IPS-18c (cell line): ENCODE results near the gene BOD1.

Experiments
- H3K4me3 ChIP-seq: 2 replicates; pipeline ENCODE4 v1.7.0; 2013; ENCODE audit warnings: low read depth, mild to moderate bottlenecking, low read length, moderate library complexity; ENCODE audit not compliant: insufficient read depth
- H3K9me3 ChIP-seq: one replicate; pipeline ENCODE4 v1.6.1; 2013; ENCODE audit warnings: mild to moderate bottlenecking, low read length, moderate library complexity; ENCODE audit not compliant: control insufficient read depth, insufficient read depth

The BOD1 gene

GRCh38 chr5:173570321-173571090 lies 45.9 kb downstream of the BOD1 start:
- Histone ChIP-seq H3K4me3 (no peak overlapping the region), H3K9me3 (no peaks in the 10 kb centered on the region)

DNA sequence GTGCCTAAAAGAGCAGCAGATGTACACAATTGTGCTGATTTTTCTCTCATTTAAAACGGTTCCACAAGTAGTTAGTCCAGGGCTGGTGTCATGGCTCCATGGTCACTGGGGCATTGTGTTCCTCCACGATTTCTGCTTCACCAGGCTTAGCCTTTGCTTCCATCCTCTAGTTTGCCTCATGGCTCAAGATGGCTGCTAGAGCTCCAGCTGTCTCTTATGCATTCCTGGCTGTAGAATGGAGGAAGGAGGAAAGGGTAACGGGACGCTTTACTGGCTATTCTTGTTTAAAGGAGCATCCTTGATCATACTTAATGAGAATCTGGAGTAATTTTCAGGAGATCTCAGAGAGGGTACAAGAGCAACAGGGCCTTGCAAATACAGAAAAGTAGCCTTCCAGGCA lies 47.7 kb downstream of the BOD1 start:
- no peak overlapping the region for H3K4me3 ChIP-seq
- H3K9me3 ChIP-seq, result no peaks in the 10 kb centered on the region

- H3K4me3 ChIP-seq, result no peak overlapping the region
- no peaks in the 10 kb centered on the region for H3K9me3 ChIP-seq
Measured at GRCh38 chr5:173568128-173568527, 48.3 kb downstream of the BOD1 start.

- no peaks in the 10 kb centered on the region for H3K9me3 ChIP-seq
- H3K4me3 ChIP-seq, result no peak overlapping the region
Measured at GRCh38 chr5:173567548-173567947, 48.9 kb downstream of the BOD1 start.

DNA sequence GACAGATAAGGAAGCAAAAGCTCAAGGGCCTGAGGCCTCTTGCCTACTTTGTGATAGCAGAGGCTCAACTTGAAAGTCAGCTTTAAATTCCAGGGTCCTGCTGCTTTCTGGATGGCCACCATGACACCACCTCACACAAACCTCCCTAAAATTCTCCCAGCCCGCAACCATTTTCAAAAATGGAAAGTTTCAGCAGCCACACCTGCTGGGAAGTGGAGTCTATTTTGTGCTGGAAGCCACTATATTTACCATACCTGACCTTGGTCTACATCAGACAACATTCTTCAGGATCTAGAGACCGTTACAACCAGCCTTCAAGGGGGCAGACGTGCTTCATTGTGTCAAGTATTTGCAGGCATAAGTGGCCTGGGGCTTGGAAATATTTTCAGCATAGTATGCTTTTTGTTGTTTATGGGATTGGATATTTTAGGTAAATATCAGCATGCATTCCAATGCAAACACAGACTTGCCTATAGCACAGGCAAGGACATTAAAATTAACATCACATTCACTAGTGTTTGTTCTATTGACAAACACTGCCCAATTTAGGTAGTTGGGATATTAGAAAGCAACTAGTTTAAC lies 50.9 kb downstream of the BOD1 start:
- no peak overlapping the region for H3K4me3 ChIP-seq
- no peaks in the 10 kb centered on the region for H3K9me3 ChIP-seq

DNA sequence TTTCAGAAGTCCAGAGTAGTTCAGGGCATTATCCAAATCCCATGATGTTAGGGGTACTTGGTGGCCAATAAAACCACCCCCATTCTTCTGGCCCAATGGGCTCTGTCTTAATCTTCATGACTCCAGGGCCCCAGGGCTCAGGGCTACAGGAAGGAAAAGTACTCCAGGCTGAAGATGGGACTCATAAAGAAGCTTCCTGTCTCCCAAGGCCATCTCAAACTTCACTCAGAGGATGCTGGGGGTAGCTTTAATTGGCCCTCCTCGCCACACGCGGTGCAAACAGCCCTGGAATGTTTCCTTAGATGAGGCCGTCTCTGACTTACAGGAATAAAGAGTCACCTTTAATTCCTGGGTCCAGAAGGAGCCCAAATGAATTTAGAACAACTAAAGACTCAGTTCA lies 52.3 kb downstream of the BOD1 start:
- Histone ChIP-seq H3K4me3 (no peak overlapping the region), H3K9me3 (no peaks in the 10 kb centered on the region)

GRCh38 chr5:173563246-173563645 lies 53.2 kb downstream of the BOD1 start:
- H3K4me3 ChIP-seq, result no peak overlapping the region
- no peaks in the 10 kb centered on the region for H3K9me3 ChIP-seq

GRCh38 chr5:173562451-173562850 lies 54.0 kb downstream of the BOD1 start:
- Histone ChIP-seq H3K9me3 (no peaks in the 10 kb centered on the region), H3K4me3 (no peak overlapping the region)
